HepG2 (cell line): Measurements from ENCODE around the gene ZFP92. TPM values are rescaled to one million over a fixed set of nuclear protein-coding genes. Genes with fewer than 3 reads are reported as not detected.

Source experiments
- ATAC-seq: fragments of 200-7000 bp; cut with Tn5 transposase; 3 replicates; pipeline ENCODE4 v1.9.1; 2020; ENCODE audit warnings: mild to moderate bottlenecking, moderate library complexity
- BruUV-seq: library from RNA; stranded (reverse); fragments of 400-500 nt; replicated peaks from 2 replicates; lab custom pipeline; 2021; lab: Mats Ljungman, UMichigan
- CTCF ChIA-PET: fragments of 300-600 bp; formaldehyde crosslinking; extraction: SDS; loops from one replicate; lab custom pipeline; 2021; ENCODE audit warnings: low total read pairs, inconsistent platforms, low intra/inter-chr PET ratio; lab: Yijun Ruan, JAX
- POLR2A ChIA-PET: fragments of 350-600 bp; sonication (Branson Sonifier 250); formaldehyde crosslinking; loops from one replicate; lab custom pipeline; 2020; ENCODE audit warnings: antibody characterized with exemption, inconsistent platforms; lab: Yijun Ruan, JAX
- DNase-seq: peaks from one replicate; pipeline ENCODE4 v3.0.0-alpha.2; 2015; ENCODE audit warnings: low spot score
- FAIRE-seq: peaks from 3 replicates; lab custom pipeline; 2011; peaks lifted over from hg19 to GRCh38; lab: Jason Lieb, UNC
- H2AFZ ChIP-seq: one replicate; pipeline ENCODE4 v1.6.1; 2011; ENCODE audit warnings: low read length, inconsistent platforms
- H3K27ac ChIP-seq: fragments of 300-600 bp; 3 replicates; pipeline ENCODE4 v1.8.0; 2011; ENCODE audit warnings: mixed run types, mild to moderate bottlenecking, mixed read lengths, low read length, inconsistent platforms; ENCODE audit not compliant: insufficient read depth; ENCODE audit errors: extremely low read length
- H3K27me3 ChIP-seq, 2 experiments: fragments of 200-600 bp in 1 of 2; 2 replicates in 1 of 2; 3 replicates in 1 of 2; pipeline versions ENCODE4 v1.6.0 to v1.8.0; 2011; ENCODE audit warnings: low read length in 2 of 2, mild to moderate bottlenecking in 2 of 2, moderate library complexity in 2 of 2, inconsistent platforms in 1 of 2; ENCODE audit not compliant: insufficient read depth in 2 of 2, control insufficient read depth in 1 of 2
- H3K36me3 ChIP-seq, 2 experiments: fragments of 200-600 bp in 1 of 2; replicated peaks in 1 of 2; 2 replicates in 1 of 2; 3 replicates in 1 of 2; pipeline versions ENCODE4 v1.5.1 to v1.8.0; 2011; ENCODE audit warnings: low read length in 2 of 2, inconsistent platforms in 1 of 2; ENCODE audit not compliant: insufficient read depth in 2 of 2, control insufficient read depth in 1 of 2
- H3K4me1 ChIP-seq: 2 replicates; pipeline ENCODE4 v1.5.1; 2012; ENCODE audit warnings: low read length, inconsistent platforms; ENCODE audit not compliant: insufficient read depth
- H3K4me2 ChIP-seq: 2 replicates; pipeline ENCODE4 v1.6.0; 2011; ENCODE audit warnings: low read depth, low read length, inconsistent platforms
- H3K4me3 ChIP-seq, 3 experiments: fragments of 200-600 bp in 1 of 3; sonication (generic), shearing (Covaris generic) in 1 of 3; replicated peaks in 1 of 3; 2 replicates each; pipeline ENCODE4 v1.5.1; 2011 to 2016; ENCODE audit warnings: low read length in 3 of 3, inconsistent platforms in 2 of 3, low read depth in 2 of 3, mild to moderate bottlenecking in 2 of 3, control low read depth in 1 of 3, mixed read lengths in 1 of 3; ENCODE audit not compliant: insufficient read depth in 1 of 3
- H3K79me2 ChIP-seq: one replicate; pipeline ENCODE4 v1.6.1; 2011; ENCODE audit warnings: low read length, inconsistent platforms; ENCODE audit not compliant: insufficient read depth
- H3K9ac ChIP-seq: 2 replicates; pipeline ENCODE4 v1.6.0; 2011; ENCODE audit warnings: mild to moderate bottlenecking, low read depth, low read length, inconsistent platforms; ENCODE audit not compliant: insufficient read depth
- H3K9me3 ChIP-seq: 2 replicates; pipeline ENCODE4 v1.5.1; 2012; ENCODE audit warnings: mild to moderate bottlenecking, low read length
- H4K20me1 ChIP-seq: 2 replicates; pipeline ENCODE4 v1.6.0; 2011; ENCODE audit warnings: inconsistent platforms, mild to moderate bottlenecking, low read length, moderate library complexity; ENCODE audit not compliant: insufficient read depth
- DDIT3 ChIP-seq: sonication (generic); formaldehyde crosslinking; IDR thresholded peaks from 2 replicates; pipeline ENCODE4 v1.4.0; 2020; ENCODE audit warnings: mild to moderate bottlenecking, missing genetic modification reagents
- JARID2 ChIP-seq: sonication (generic); formaldehyde crosslinking; IDR thresholded peaks from 2 replicates; pipeline ENCODE4 v1.8.1; 2023; ENCODE audit warnings: missing genetic modification reagents, inconsistent platforms; ENCODE audit not compliant: insufficient replicate concordance
- KLF12 ChIP-seq: sonication (generic); formaldehyde crosslinking; IDR thresholded peaks from 2 replicates; pipeline ENCODE4 v1.4.0; 2020; ENCODE audit warnings: missing genetic modification reagents, borderline replicate concordance
- MED8 ChIP-seq: sonication (generic); formaldehyde crosslinking; IDR thresholded peaks from 2 replicates; pipeline ENCODE4 v1.8.1; 2023; ENCODE audit warnings: mild to moderate bottlenecking, missing genetic modification reagents; ENCODE audit not compliant: insufficient replicate concordance
- MEF2D ChIP-seq: sonication (generic); formaldehyde crosslinking; IDR thresholded peaks from 2 replicates; pipeline ENCODE4 v1.5.1; 2020; ENCODE audit warnings: mild to moderate bottlenecking, missing genetic modification reagents
- MNT ChIP-seq: fragments of 450-650 bp; IDR thresholded peaks from 2 replicates; pipeline ENCODE4 v1.6.1; 2016
- PHF8 ChIP-seq: sonication (generic); formaldehyde crosslinking; IDR thresholded peaks from 2 replicates; pipeline ENCODE4 v1.5.0; 2020; ENCODE audit warnings: missing genetic modification reagents
- RFX3 ChIP-seq: IDR thresholded peaks from 2 replicates; pipeline ENCODE4 v1.6.1; 2016; ENCODE audit warnings: missing biosample characterization, missing genetic modification reagents
- SMARCE1 ChIP-seq: fragments of 450-650 bp; IDR thresholded peaks from 2 replicates; pipeline ENCODE4 v1.6.1; 2017; ENCODE audit warnings: borderline replicate concordance
- STAT5B ChIP-seq: sonication (generic); formaldehyde crosslinking; IDR thresholded peaks from 2 replicates; pipeline ENCODE4 v1.4.0; 2020; ENCODE audit warnings: missing genetic modification reagents
- TOE1 ChIP-seq: sonication (generic); formaldehyde crosslinking; IDR thresholded peaks from 2 replicates; pipeline ENCODE4 v1.4.0; 2020; ENCODE audit warnings: mild to moderate bottlenecking, missing genetic modification reagents
- ZMAT3 ChIP-seq: sonication (generic); formaldehyde crosslinking; conservative IDR thresholded peaks from 2 replicates; pipeline ENCODE4 v1.7.0; 2021; ENCODE audit warnings: missing genetic modification reagents
- ZNF253 ChIP-seq: sonication (generic); formaldehyde crosslinking; IDR thresholded peaks from 2 replicates; pipeline ENCODE4 v1.8.0; 2022; ENCODE audit warnings: mild to moderate bottlenecking, missing genetic modification reagents, borderline replicate concordance
- ZNF350 ChIP-seq: sonication (generic); formaldehyde crosslinking; IDR thresholded peaks from 2 replicates; pipeline ENCODE4 v1.4.0; 2020; ENCODE audit warnings: mild to moderate bottlenecking, low read depth, missing genetic modification reagents, borderline replicate concordance
- ZNF879 ChIP-seq: sonication (generic); formaldehyde crosslinking; IDR thresholded peaks from 2 replicates; pipeline ENCODE4 v1.8.1; 2023; ENCODE audit warnings: missing genetic modification reagents
- WGBS: methylation state at CpG from one replicate; pipeline ENCODE4 v1.1.6; 2017; ENCODE audit warnings: low lambda C conversion rate; 5-methylcytosine and 5-hydroxymethylcytosine counted together
- in situ Hi-C: cut with HindIII; loops from 2 replicates; pipeline ENCODE4 v1.10.0; 2017; ENCODE audit warnings: low pct_unique_long_range_greater_than_20kb; ENCODE audit not compliant: extremely low pct_ligation_motif_present
- intact Hi-C: fragments of 100-400 bp; cut with micrococcal nuclease; formaldehyde crosslinking; loops from one replicate; pipeline ENCODE4 v1.10.0; 2022; ENCODE audit not compliant: unreplicated experiment
- polyA plus RNA-seq, 8 experiments: library from polyadenylated mRNA; depleted of rRNA in 3 of 8; stranded (reverse) in 7 of 8; unstranded in 1 of 8; fragments of >200 nt; fragmentation: Illumina TruSeq in 4 of 8; extraction: Trizol in 4 of 8; gene quantifications; 2 replicates each; pipeline versions ENCODE4 v1.2.1 to v1.2.3, GENCODE V29; 2011 to 2016; ENCODE audit warnings: low read depth in 4 of 8, missing spikeins in 1 of 8, mixed read lengths in 1 of 8; ENCODE audit not compliant: insufficient read depth in 1 of 8
- total RNA-seq, 5 experiments: library from RNA; depleted of rRNA; stranded (reverse); fragments of >200 nt; fragmentation: Illumina TruSeq; extraction: Trizol; gene quantifications; 2 replicates each; pipeline ENCODE4 v1.2.3, GENCODE V29; 2016; ENCODE audit warnings: low read depth in 1 of 5

Gene ZFP92
- total and polyA plus RNA-seq, 2 of the 13 experiments (the other 11 are each of a cell fraction or from before 2014, with no cell fraction given): 0.02 TPM; not detected in 1

- no peak for ATAC-seq
- POLR2A ChIA-PET: no interaction called here
- Histone ChIP-seq H3K4me3 (no peak overlapping the region), H4K20me1 (no peaks in the 10 kb centered on the region), H3K9me3 (no peaks in the 10 kb centered on the region), H3K27me3 (peaks cover 4 to 17% of the 10 kb centered on the region in 2 experiments; a peak in 3 of 5 replicates), H3K36me3 (no peaks in the 10 kb centered on the region), H2AFZ (no peak overlapping the region), H3K9ac (no peak overlapping the region), H3K4me1 (peaks cover 22% of the 10 kb centered on the region), H3K4me2 (no peak overlapping the region), H3K27ac (no peak overlapping the region), H3K79me2 (no peaks in the 10 kb centered on the region)
- TF ChIP-seq ZNF879 (CRISPR knock-in tag) (no peak), TOE1 (no peak), ZNF253 (CRISPR knock-in tag) (no peak), ZNF350 (no peak), DDIT3 (no peak)
- 2% methylated on average over 4 of the region's 9 CpGs for WGBS
- CTCF ChIA-PET: no interaction called here
- intact Hi-C loops: no loop called here
- in situ Hi-C loops: loop anchor here (10.0 kb wide), 1 partner anchor 380 kb away; no protein-coding TSS in a partner anchor
- FAIRE-seq: no peak
- DNase-seq: no peak
- no TSS peak for BruUV-seq
Observed at GRCh38 chrX:153414856-153415510, 3.7 kb downstream of the ZFP92 start.

GRCh38 chrX:153416781-153417450 lies 5.6 kb downstream of the ZFP92 start:
- ATAC-seq: no peak
- in situ Hi-C loops (loop anchor here (10.0 kb wide), 1 partner anchor 382 kb away; no protein-coding TSS in a partner anchor), intact Hi-C loops (no loop called here)
- FAIRE-seq: no peak
- Histone ChIP-seq H3K9me3 (no peaks in the 10 kb centered on the region), H4K20me1 (no peaks in the 10 kb centered on the region), H2AFZ (no peak overlapping the region), H3K27me3 (peaks cover 4 to 17% of the 10 kb centered on the region in 2 experiments; a peak in 3 of 5 replicates), H3K4me2 (no peak overlapping the region), H3K4me1 (peaks cover 11% of the 10 kb centered on the region; the same call in 1 of the 2 replicates), H3K36me3 (no peaks in the 10 kb centered on the region), H3K79me2 (no peaks in the 10 kb centered on the region), H3K9ac (no peak overlapping the region), H3K27ac (no peak overlapping the region), H3K4me3 (no peak overlapping the region)
- DNase-seq: no peak
- ChIA-PET CTCF (no interaction called here), POLR2A (interaction anchor here (0.6 kb wide), 1 partner anchor 75 kb away, joined by 5 read pairs; no protein-coding TSS in a partner anchor)
- BruUV-seq: no TSS peak
- WGBS: 64% methylated on average over 5 of the region's 12 CpGs
- TF ChIP-seq MEF2D (no peak), KLF12 (CRISPR knock-in tag) (no peak), ZMAT3 (CRISPR knock-in tag) (no peak), SMARCE1 (no peak), PHF8 (CRISPR knock-in tag) (no peak), MED8 (CRISPR knock-in tag) (no peak), JARID2 (no peak), RFX3 (CRISPR knock-in tag) (no peak), MNT (no peak), STAT5B (CRISPR knock-in tag) (no peak)
